Natural killer cell (primary cell): ENCODE results near the gene GYS1. TPM values are rescaled to one million over a fixed set of nuclear protein-coding genes. Genes with fewer than 3 reads are reported as not detected.

ENCODE experiments used
- ATAC-seq, 3 donors: fragments of 150-1000 bp in 2 of 3; fragments of 200-7000 bp in 1 of 3; cut with Tn5 transposase; 1 replicate in 1 of 3; 2 replicates in 2 of 3; pipeline ENCODE4 v1.10.0; 2021; ENCODE audit warnings: mild to moderate bottlenecking in 2 of 3, moderate library complexity in 2 of 3
- DNase-seq, 2 donors: peaks; one replicate each; pipeline versions ENCODE4 v3.0.0 to v3.0.0-alpha.2; 2013 to 2021; ENCODE audit warnings: mixed read lengths in 1 of 2
- H3K27ac ChIP-seq: one replicate; pipeline ENCODE4 v1.5.1; 2013; ENCODE audit warnings: mild to moderate bottlenecking, low read length
- H3K27me3 ChIP-seq: one replicate; pipeline ENCODE4 v1.6.1; 2013; ENCODE audit warnings: low read length; ENCODE audit not compliant: control insufficient read depth, insufficient read depth
- H3K36me3 ChIP-seq: one replicate; pipeline ENCODE4 v1.6.1; 2013; ENCODE audit warnings: low read length; ENCODE audit not compliant: control insufficient read depth, insufficient read depth
- H3K4me1 ChIP-seq: one replicate; pipeline ENCODE4 v1.6.1; 2013; ENCODE audit warnings: low read length; ENCODE audit not compliant: control insufficient read depth, insufficient read depth
- H3K4me3 ChIP-seq: one replicate; pipeline ENCODE4 v1.5.1; 2013; ENCODE audit warnings: low read length
- H3K9me3 ChIP-seq: one replicate; pipeline ENCODE4 v1.6.1; 2013; ENCODE audit warnings: low read length; ENCODE audit not compliant: control insufficient read depth, insufficient read depth
- H3K27ac Mint-ChIP-seq, 2 donors: one replicate each; pipeline ENCODE4 v1.8.0; 2022; ENCODE audit warnings: mild to moderate bottlenecking in 2 of 2, mixed read lengths in 2 of 2, moderate library complexity in 1 of 2
- H3K27me3 Mint-ChIP-seq, 2 donors: one replicate each; pipeline ENCODE4 v1.8.0; 2022; ENCODE audit warnings: low read depth in 2 of 2, mixed read lengths in 2 of 2
- H3K36me3 Mint-ChIP-seq: one replicate; pipeline ENCODE4 v1.8.0; 2022; ENCODE audit warnings: mixed read lengths
- H3K4me1 Mint-ChIP-seq, 2 donors: one replicate each; pipeline ENCODE4 v1.8.0; 2022; ENCODE audit warnings: mixed read lengths in 2 of 2
- H3K4me3 Mint-ChIP-seq: one replicate; pipeline ENCODE4 v1.8.0; 2022; ENCODE audit warnings: mild to moderate bottlenecking, moderate library complexity, mixed read lengths
- H3K9me3 Mint-ChIP-seq, 2 donors: one replicate each; pipeline ENCODE4 v1.8.0; 2022; ENCODE audit warnings: mixed read lengths in 2 of 2
- WGBS: methylation state at CpG from one replicate; pipeline ENCODE4 v1.1.7; 2013; ENCODE audit warnings: missing lambda C conversion rate; ENCODE audit not compliant: insufficient coverage; 5-methylcytosine and 5-hydroxymethylcytosine counted together
- intact Hi-C: fragments of 100-400 bp; cut with micrococcal nuclease; formaldehyde crosslinking; loops from one replicate; pipeline ENCODE4 v1.14.2; 2022
- total RNA-seq, 4 donors: library from RNA; stranded (reverse); fragments of 120-200 nt in 1 of 4; gene quantifications; one replicate each; pipeline versions ENCODE4 v1.2.3 to v1.2.4, GENCODE V29; 2013 to 2022
- TF ChIP-seq, protein P1 (sequence below): fragments of 200-600 bp; IDR thresholded peaks from one replicate; pipeline ENCODE4 v1.8.0; 2022; ENCODE audit warnings: antibody characterized with exemption

GYS1 gene
- total RNA-seq, 3 donors from 2014 or later (not counting 1 experiment from before 2014, with no cell fraction given), result 31.6 to 34.5 (median 34.4) TPM

DNA sequence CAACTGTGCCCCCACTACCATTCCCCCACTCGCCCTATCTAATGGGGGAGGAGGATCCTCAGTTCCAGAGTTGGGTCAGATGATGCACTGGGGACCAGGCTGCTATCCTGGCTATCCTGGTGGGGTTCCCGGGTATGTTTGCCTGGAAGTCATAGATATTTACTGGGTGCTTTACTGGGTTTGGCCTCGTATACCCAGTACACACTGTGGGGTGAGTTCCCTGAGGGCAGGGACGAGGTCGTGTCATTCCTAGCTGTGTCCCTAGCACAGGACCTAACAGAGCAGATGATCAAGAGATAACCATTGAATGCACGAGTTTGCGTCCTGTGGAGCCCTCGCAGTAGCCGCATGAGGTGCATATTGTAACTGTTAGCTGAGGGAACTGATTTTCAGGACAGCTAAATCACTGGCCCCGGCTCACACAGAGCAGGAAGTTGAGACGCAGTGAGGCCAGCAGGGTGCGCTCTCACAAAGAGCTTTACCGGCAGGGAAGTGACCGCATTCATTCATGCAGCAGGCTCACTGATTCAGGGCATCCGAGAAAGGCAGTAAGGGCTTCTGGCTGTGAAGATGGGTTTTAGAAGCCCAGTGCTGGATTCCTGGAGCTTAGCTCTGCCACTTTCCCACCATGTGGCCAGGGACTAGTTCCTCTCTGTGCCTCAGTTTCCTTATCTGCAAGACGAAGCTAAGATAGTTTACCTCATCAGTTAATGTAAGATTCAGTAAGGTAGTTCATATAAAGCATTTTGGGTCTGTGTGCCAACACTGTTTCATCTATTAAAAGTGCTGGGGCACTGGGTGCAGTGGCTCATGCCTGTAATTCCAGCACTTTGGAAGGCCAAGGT is 6.6 kb upstream of the GYS1 start:
- DNase-seq, result peak; percentile 42 to 82
- Histone ChIP-seq H3K27ac (no peak overlapping the region), H3K9me3 (no peaks in the 10 kb centered on the region), H3K27me3 (no peaks in the 10 kb centered on the region), H3K4me1 (peaks cover 4% of the 10 kb centered on the region), H3K4me3 (no peak overlapping the region), H3K36me3 (peaks cover 8% of the 10 kb centered on the region)
- Mint-ChIP-seq H3K27me3 (no peaks in the 10 kb centered on the region), H3K36me3 (no peaks in the 10 kb centered on the region), H3K4me1 (peaks cover 0 to 13% of the 10 kb centered on the region in 2 donors), H3K27ac (no peak overlapping the region), H3K4me3 (no peak overlapping the region), H3K9me3 (no peaks in the 10 kb centered on the region)
- peak; percentile 77 to 91 (median 78) for ATAC-seq
- WGBS, result 68% methylated on average over 15 of the region's 16 CpGs
- intact Hi-C loops, result loop anchor here (10.0 kb wide), 2 partner anchors 145 to 365 kb away; partner anchors contain the start of gene DBP
- TF ChIP-seq, protein P1, sequence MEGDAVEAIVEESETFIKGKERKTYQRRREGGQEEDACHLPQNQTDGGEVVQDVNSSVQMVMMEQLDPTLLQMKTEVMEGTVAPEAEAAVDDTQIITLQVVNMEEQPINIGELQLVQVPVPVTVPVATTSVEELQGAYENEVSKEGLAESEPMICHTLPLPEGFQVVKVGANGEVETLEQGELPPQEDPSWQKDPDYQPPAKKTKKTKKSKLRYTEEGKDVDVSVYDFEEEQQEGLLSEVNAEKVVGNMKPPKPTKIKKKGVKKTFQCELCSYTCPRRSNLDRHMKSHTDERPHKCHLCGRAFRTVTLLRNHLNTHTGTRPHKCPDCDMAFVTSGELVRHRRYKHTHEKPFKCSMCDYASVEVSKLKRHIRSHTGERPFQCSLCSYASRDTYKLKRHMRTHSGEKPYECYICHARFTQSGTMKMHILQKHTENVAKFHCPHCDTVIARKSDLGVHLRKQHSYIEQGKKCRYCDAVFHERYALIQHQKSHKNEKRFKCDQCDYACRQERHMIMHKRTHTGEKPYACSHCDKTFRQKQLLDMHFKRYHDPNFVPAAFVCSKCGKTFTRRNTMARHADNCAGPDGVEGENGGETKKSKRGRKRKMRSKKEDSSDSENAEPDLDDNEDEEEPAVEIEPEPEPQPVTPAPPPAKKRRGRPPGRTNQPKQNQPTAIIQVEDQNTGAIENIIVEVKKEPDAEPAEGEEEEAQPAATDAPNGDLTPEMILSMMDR, result peak; percentile 61

DNA sequence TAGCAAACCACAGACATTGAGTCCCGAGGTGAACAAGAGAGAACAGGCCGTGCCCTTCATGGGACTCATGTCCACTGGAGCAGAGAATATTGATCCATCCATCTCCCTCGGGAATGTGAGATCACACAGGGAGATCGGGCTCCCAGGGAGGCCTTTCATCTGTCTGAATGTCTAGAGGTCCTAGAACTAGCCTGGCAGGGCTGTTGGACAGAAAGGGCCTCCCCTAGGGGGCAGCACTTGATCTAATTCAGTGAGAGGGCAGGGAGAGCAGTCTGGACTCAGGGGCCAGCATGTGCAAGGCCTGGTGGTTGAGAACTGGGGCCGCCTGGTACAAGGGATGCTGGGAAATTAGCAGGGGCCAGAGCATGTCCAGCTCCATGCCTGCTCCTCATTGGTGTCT is 4.9 kb upstream of the GYS1 start:
- Histone ChIP-seq H3K36me3 (peaks cover 1% of the 10 kb centered on the region), H3K4me3 (no peak overlapping the region), H3K27me3 (no peaks in the 10 kb centered on the region), H3K4me1 (peaks cover 15% of the 10 kb centered on the region), H3K27ac (no peak overlapping the region), H3K9me3 (no peaks in the 10 kb centered on the region)
- H3K27ac Mint-ChIP-seq, result no peak overlapping the region
- no peaks in the 10 kb centered on the region for H3K36me3 Mint-ChIP-seq
- intact Hi-C loops, result loop anchor here (10.0 kb wide), 2 partner anchors 147 to 363 kb away; partner anchors contain the start of gene DBP
- WGBS, result 96% methylated on average over 5 of the region's 5 CpGs
- DNase-seq, result peak; percentile 35 to 63
- no peak for ATAC-seq
- H3K4me3 Mint-ChIP-seq, result no peak overlapping the region
- peaks cover 11 to 24% of the 10 kb centered on the region in 2 donors for H3K4me1 Mint-ChIP-seq
- no peaks in the 10 kb centered on the region for H3K9me3 Mint-ChIP-seq
- TF ChIP-seq, protein P1, result no peak
- no peaks in the 10 kb centered on the region for H3K27me3 Mint-ChIP-seq

DNA sequence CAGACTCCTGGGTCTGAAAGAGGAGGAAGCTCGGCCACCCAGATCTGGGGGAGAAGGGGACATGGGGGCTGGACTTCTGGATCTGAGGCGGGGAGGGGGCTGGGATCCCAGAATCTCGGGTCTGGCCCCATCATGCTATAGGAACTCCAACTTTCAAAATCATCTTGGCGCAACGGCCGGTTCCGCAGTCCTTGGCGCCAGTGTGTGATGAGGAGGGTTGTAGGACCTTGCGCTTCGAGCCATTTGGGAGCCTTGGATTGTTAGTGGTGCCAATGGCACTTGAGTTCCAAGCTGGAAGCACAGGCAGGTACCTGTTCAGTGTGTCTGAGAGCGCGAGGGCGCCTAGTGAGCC is 902 bp upstream of the GYS1 start:
- no peaks in the 10 kb centered on the region for H3K36me3 ChIP-seq
- peak overlapping the region; percentile 79 for H3K4me3 ChIP-seq
- no peaks in the 10 kb centered on the region for H3K36me3 Mint-ChIP-seq
- no peaks in the 10 kb centered on the region for H3K27me3 ChIP-seq
- peaks cover 28 to 51% of the 10 kb centered on the region in 2 donors for H3K4me1 Mint-ChIP-seq
- peak overlapping the region; percentile 97 for H3K4me3 Mint-ChIP-seq
- H3K9me3 ChIP-seq, result no peaks in the 10 kb centered on the region
- ATAC-seq (no peak), DNase-seq (no peak)
- peaks cover 31% of the 10 kb centered on the region for H3K4me1 ChIP-seq
- intact Hi-C loops, result loop anchor here (10.0 kb wide), 2 partner anchors 151 to 359 kb away; partner anchors contain the start of gene DBP
- no peaks in the 10 kb centered on the region for H3K27me3 Mint-ChIP-seq
- TF ChIP-seq, protein P1, result no peak
- H3K27ac ChIP-seq, result peak overlapping the region; percentile 86
- 2% methylated on average over 13 of the region's 13 CpGs for WGBS
- no peaks in the 10 kb centered on the region for H3K9me3 Mint-ChIP-seq
- H3K27ac Mint-ChIP-seq, result peak overlapping the region; percentile 94 to 97
